ENCODE data around the gene MPC1L.

DNA sequence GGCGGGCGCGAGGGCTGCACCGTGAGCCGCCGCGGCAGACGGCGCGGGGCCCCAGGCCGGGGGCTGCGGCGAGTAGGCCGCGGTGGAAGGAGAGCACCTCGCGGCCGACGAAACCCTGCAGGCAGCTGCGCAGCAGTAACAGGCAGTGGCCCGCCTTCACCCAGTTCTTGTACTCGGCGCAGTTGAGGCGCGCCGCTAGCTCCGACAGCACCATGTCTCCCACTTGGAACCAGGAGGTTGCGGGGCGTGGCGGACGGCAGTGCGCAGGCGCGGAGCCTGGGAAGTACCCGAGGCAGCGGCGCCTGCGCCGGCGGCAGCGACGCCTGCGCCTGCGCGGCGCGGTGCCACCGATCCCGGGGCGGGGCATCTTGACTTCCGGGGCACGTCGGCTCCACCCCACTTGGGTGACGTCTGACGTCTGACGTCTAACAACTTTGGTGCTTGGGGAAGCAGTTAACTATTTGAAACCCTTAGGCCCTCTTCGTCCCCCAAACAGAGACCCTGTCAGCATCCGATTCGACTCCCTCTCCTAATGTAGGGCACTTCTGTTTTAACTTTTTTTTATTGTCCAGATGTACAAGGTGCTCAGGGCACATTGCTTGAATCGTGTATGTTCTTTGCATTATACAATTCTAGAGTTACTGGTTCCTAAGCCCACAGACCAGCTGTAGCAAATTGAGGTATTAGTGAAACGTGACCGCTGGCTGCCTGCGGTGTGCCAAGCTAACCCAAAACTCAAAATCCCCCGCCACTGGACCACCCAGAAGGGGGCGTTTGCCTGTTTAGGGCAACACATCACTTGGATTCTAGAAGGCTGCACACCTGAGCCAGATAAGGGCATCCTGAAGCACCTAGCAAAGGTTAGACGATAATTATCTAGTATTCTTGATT is 24.3 kb downstream of the MPC1L start, which contains the start of gene CXorf38:
- TF ChIP-seq, protein P1, sequence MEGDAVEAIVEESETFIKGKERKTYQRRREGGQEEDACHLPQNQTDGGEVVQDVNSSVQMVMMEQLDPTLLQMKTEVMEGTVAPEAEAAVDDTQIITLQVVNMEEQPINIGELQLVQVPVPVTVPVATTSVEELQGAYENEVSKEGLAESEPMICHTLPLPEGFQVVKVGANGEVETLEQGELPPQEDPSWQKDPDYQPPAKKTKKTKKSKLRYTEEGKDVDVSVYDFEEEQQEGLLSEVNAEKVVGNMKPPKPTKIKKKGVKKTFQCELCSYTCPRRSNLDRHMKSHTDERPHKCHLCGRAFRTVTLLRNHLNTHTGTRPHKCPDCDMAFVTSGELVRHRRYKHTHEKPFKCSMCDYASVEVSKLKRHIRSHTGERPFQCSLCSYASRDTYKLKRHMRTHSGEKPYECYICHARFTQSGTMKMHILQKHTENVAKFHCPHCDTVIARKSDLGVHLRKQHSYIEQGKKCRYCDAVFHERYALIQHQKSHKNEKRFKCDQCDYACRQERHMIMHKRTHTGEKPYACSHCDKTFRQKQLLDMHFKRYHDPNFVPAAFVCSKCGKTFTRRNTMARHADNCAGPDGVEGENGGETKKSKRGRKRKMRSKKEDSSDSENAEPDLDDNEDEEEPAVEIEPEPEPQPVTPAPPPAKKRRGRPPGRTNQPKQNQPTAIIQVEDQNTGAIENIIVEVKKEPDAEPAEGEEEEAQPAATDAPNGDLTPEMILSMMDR (IDR thresholded peaks at IDR 0.05), result no peak
- no peak for TF ChIP-seq EZH2 (IDR thresholded peaks at IDR 0.05; ENCODE audit: borderline replicate concordance, insufficient read depth, low read depth, low read length, poor library complexity, severe bottlenecking)

All from B cell (primary cell).